Mucosa of rectum (tissue), 2 donors: ENCODE measurements around the gene TRIM25.

Experiments
- H3K27ac ChIP-seq, 2 donors: one replicate each; pipeline ENCODE4 v1.7.0; 2013; ENCODE audit warnings: inconsistent platforms in 2 of 2, low read depth in 2 of 2, low read length in 2 of 2
- H3K27me3 ChIP-seq, 2 donors: one replicate each; pipeline ENCODE4 v1.7.0; 2013; ENCODE audit warnings: low read length in 2 of 2; ENCODE audit not compliant: control insufficient read depth in 2 of 2, insufficient read depth in 2 of 2
- H3K36me3 ChIP-seq, 2 donors: one replicate each; pipeline ENCODE4 v1.7.0; 2013; ENCODE audit warnings: low read length in 2 of 2; ENCODE audit not compliant: control insufficient read depth in 2 of 2, insufficient read depth in 2 of 2
- H3K4me1 ChIP-seq, 2 donors: one replicate each; pipeline ENCODE4 v1.7.0; 2013; ENCODE audit warnings: low read length in 2 of 2, mild to moderate bottlenecking in 1 of 2; ENCODE audit not compliant: control insufficient read depth in 2 of 2, insufficient read depth in 2 of 2
- H3K4me3 ChIP-seq, 2 donors: one replicate each; pipeline ENCODE4 v1.7.0; 2013; ENCODE audit warnings: low read length in 2 of 2
- H3K9ac ChIP-seq, 2 donors: one replicate each; pipeline ENCODE4 v1.7.0; 2013; ENCODE audit warnings: low read length in 2 of 2, low read depth in 1 of 2, mild to moderate bottlenecking in 1 of 2
- H3K9me3 ChIP-seq, 2 donors: one replicate each; pipeline ENCODE4 v1.7.0; 2013; ENCODE audit warnings: low read length in 2 of 2; ENCODE audit not compliant: control insufficient read depth in 2 of 2
- donor health status: healthy.
- donor health status: Normal muscosa, but diverticular disease.

TRIM25 gene

DNA sequence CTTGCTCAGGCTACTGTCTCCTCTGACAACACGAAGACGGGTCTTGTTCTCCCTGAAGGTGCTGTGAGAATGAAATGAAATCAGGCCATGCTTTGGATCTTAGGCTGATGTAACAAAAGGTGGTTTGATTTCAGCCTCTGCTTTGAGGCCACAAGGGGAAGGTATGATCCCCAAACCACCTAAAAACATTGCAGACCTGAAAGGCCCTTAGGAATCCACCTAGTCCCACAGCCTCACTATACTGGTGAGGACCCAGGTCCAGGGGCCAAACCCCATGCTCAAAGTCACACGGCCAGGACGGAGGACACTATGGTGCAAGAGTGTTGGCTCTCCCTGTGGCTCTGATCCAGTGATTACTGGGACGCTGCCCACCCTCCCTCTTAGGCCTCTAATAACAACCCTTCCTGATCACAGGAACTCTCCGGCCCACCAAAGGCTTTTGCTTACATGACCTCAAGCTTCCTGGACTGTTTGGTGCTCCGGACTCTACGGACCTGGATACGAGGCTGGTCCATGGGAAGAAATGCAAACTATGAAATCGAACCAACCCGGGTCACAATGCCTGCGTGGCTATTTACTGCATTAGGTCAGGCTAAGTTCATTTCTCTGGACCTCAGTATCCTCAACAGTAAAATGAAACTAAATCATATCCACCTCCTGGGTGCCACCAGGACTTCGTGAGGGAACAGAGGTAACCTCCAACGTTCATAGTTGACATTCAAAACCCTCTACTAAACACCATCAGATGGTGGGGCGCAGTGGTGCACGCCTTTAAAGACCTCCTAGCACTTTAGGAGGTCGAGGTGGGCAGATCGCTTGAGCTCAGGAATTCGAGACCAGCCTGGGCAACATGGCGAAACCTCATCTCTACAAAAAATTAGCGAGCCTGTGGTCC is 1.5 kb downstream of the TRIM25 start:
- Histone ChIP-seq H3K27me3 (no peaks in the 10 kb centered on the region), H3K27ac (peak overlapping the region; percentile 51 to 95), H3K36me3 (peaks cover 12 to 17% of the 10 kb centered on the region in 2 donors), H3K4me1 (peaks cover 42 to 48% of the 10 kb centered on the region in 2 donors), H3K9ac (peak overlapping the region; percentile 58 to 94), H3K9me3 (no peaks in the 10 kb centered on the region), H3K4me3 (peak overlapping the region; percentile 93 to 96)

- Histone ChIP-seq H3K9me3 (no peaks in the 10 kb centered on the region), H3K4me1 (peaks cover 36 to 40% of the 10 kb centered on the region in 2 donors), H3K4me3 (peak overlapping the region in 1 of 2 donors; percentile 11), H3K9ac (peak overlapping the region in 1 of 2 donors; percentile 9), H3K36me3 (peaks cover 26 to 33% of the 10 kb centered on the region in 2 donors), H3K27me3 (no peaks in the 10 kb centered on the region), H3K27ac (peak overlapping the region; percentile 33 to 50)
Observed at GRCh38 chr17:56910509-56911235, 3.2 kb downstream of the TRIM25 start.

DNA sequence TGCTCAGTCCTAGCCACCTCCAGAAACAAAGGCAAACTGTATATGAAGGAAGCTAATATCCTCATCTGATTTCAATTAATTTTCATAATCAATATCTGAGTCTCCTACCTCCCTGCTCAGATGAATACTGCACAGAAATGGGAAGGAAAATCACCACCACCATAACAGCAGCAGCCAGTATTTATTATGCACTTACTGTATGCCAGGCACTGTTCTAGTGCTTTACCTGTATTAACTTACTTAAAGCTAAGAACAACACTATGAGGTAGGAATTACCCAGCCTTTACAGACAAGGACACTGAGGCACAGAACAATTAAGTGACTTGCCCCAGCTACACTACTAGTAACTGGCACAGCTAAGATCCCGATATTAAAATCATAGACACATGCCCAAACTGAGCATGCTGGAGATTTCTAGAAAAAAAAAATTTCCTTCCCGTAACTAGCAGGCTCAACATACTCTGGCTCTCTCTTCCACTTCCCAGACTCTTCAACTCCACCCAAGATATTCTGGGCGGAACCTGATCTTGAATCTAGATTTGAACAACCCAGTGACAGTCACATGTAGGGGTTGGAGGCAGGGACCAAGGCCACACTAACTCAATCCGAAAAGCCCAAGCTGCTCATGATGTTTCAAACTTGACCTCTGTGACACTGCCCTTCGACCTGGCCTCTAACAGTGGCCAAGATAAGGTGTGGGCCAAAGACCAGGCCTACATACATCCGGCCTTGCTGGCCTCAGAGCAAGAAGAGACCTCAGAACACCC is 3.9 kb downstream of the TRIM25 start:
- H3K4me3 ChIP-seq, result peak overlapping the region in 1 of 2 donors; percentile 49

GRCh38 chr17:56908001-56908542 is 5.8 kb downstream of the TRIM25 start:
- Histone ChIP-seq H3K9me3 (no peaks in the 10 kb centered on the region), H3K27ac (peak overlapping the region in 1 of 2 donors; percentile 39), H3K9ac (no peak overlapping the region), H3K36me3 (peaks cover 44 to 59% of the 10 kb centered on the region in 2 donors), H3K27me3 (no peaks in the 10 kb centered on the region), H3K4me3 (no peak overlapping the region), H3K4me1 (peaks cover 26 to 31% of the 10 kb centered on the region in 2 donors)

More for the DNA sequence above, 3.9 kb downstream of the TRIM25 start:
- Histone ChIP-seq H3K27me3 (no peaks in the 10 kb centered on the region), H3K9me3 (no peaks in the 10 kb centered on the region), H3K4me1 (peaks cover 28 to 33% of the 10 kb centered on the region in 2 donors), H3K36me3 (peaks cover 28 to 40% of the 10 kb centered on the region in 2 donors), H3K27ac (peak overlapping the region; percentile 33 to 50), H3K9ac (peak overlapping the region in 1 of 2 donors; percentile 9)

DNA sequence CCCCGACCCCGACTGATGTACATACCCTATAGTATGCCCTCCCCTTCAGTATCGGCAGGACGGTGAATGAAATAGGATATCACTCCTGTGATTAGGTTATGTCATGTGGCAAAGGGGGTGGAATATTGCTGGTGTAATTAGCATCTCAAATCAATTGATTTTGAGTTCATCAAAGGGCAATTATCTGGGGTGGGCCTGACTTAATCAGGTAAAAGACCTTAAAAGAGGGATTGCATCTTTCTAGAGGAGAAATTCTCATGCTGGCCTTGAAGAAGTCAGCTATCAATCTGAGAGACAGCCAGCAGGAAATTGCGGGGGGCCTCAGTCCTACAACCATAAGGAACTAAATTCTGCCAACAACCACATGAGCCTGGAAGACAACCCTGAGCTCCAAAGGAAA is 10.3 kb downstream of the TRIM25 start:
- H3K9ac ChIP-seq, result no peak overlapping the region
- no peak overlapping the region for H3K4me3 ChIP-seq
- H3K27ac ChIP-seq, result no peak overlapping the region
- H3K9me3 ChIP-seq, result no peaks in the 10 kb centered on the region
- no peaks in the 10 kb centered on the region for H3K27me3 ChIP-seq
- H3K4me1 ChIP-seq, result peaks cover 5 to 6% of the 10 kb centered on the region in 2 donors
- H3K36me3 ChIP-seq, result peaks cover 83 to 91% of the 10 kb centered on the region in 2 donors

- H3K36me3 ChIP-seq, result peaks cover 84 to 91% of the 10 kb centered on the region in 2 donors
- H3K4me1 ChIP-seq, result peaks cover 7 to 10% of the 10 kb centered on the region in 2 donors
- H3K27me3 ChIP-seq, result no peaks in the 10 kb centered on the region
Observed at GRCh38 chr17:56902348-56902747, 11.5 kb downstream of the TRIM25 start.

DNA sequence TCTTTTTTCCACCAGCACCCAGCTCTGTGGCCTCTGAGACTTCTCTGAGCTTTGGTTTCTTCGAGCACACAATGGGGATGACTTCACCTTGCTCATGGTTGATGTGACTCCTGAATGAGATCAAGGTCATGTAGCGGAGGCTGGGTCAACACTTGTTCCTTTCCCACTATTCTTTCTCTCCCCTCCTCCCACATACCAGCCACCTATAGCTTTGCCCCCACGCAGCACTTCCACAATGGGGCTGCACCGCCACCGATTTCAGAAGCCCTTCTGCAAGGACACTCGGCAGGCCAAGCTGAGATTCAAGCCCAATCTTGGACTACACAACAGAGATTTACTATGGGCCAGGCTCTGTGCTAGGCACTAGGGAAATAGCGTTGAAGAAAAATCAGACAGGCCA is 14.4 kb downstream of the TRIM25 start:
- Histone ChIP-seq H3K36me3 (peaks cover 86% of the 10 kb centered on the region in 2 donors), H3K9me3 (no peaks in the 10 kb centered on the region), H3K4me3 (no peak overlapping the region), H3K27ac (no peak overlapping the region), H3K4me1 (peaks cover 12 to 13% of the 10 kb centered on the region in 2 donors), H3K27me3 (no peaks in the 10 kb centered on the region), H3K9ac (no peak overlapping the region)

More at GRCh38 chr17:56902348-56902747, 11.5 kb downstream of the TRIM25 start:
- no peak overlapping the region for H3K9ac ChIP-seq
- H3K9me3 ChIP-seq, result no peaks in the 10 kb centered on the region
- H3K27ac ChIP-seq, result no peak overlapping the region
- no peak overlapping the region for H3K4me3 ChIP-seq

GRCh38 chr17:56898874-56899273 is 15.0 kb downstream of the TRIM25 start:
- Histone ChIP-seq H3K27ac (no peak overlapping the region), H3K4me3 (no peak overlapping the region), H3K27me3 (no peaks in the 10 kb centered on the region), H3K36me3 (peaks cover 83% of the 10 kb centered on the region in 2 donors), H3K4me1 (peaks cover 12 to 13% of the 10 kb centered on the region in 2 donors), H3K9me3 (no peaks in the 10 kb centered on the region), H3K9ac (no peak overlapping the region)

DNA sequence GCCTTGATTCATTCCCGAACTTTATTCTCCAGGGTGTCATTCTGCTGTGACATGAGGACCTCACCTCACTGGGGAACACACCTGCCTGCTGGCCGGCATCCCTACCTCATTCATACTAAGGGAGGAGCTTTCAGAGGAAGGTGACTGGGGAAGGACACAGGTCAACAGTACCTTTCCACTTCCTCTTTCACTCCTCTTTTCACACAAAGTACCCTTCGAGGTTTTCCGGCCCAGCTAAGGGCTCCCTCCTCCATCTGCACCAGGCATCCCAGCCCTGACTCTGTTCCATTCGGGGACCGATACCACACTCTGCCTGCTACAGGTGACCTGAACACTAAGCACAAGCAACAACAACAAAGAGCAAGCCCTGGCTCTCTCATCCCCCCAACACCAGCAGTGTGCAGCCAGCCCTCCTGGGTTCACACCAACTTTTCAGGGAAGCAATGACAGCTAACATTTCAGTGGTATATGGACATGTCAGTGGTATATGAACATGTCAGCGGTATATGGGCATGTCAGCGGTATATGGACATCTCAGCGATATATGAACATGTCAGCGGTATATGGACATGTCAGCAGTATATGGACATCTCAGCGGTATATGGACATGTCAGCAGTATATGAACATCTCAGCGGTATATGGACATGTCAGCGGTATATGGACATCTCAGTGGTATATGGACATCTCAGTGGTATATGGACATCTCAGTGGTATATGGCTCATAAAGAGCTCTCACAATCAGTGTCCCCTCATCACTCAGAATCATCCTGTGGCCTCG is 16.0 kb downstream of the TRIM25 start:
- Histone ChIP-seq H3K9me3 (no peaks in the 10 kb centered on the region), H3K36me3 (peaks cover 84 to 86% of the 10 kb centered on the region in 2 donors), H3K27ac (peak overlapping the region; percentile 63 to 67), H3K4me3 (no peak overlapping the region), H3K4me1 (peaks cover 12 to 13% of the 10 kb centered on the region in 2 donors), H3K9ac (no peak overlapping the region), H3K27me3 (no peaks in the 10 kb centered on the region)
